Nasal cavity respiratory epithelium epithelial cell of viscerocranial mucosa (primary cell): Measurements from ENCODE around the gene TSPEAR. TPM values are rescaled to one million over a fixed set of nuclear protein-coding genes. Genes with fewer than 3 reads are reported as not detected.

Experiments
- total RNA-seq: library from RNA; depleted of rRNA; stranded (reverse); fragments of >200 nt; gene quantifications from 2 replicates; pipeline ENCODE4 v1.2.3, GENCODE V29; 2014

The TSPEAR gene
- not detected in 2 replicates for total RNA-seq

DNA sequence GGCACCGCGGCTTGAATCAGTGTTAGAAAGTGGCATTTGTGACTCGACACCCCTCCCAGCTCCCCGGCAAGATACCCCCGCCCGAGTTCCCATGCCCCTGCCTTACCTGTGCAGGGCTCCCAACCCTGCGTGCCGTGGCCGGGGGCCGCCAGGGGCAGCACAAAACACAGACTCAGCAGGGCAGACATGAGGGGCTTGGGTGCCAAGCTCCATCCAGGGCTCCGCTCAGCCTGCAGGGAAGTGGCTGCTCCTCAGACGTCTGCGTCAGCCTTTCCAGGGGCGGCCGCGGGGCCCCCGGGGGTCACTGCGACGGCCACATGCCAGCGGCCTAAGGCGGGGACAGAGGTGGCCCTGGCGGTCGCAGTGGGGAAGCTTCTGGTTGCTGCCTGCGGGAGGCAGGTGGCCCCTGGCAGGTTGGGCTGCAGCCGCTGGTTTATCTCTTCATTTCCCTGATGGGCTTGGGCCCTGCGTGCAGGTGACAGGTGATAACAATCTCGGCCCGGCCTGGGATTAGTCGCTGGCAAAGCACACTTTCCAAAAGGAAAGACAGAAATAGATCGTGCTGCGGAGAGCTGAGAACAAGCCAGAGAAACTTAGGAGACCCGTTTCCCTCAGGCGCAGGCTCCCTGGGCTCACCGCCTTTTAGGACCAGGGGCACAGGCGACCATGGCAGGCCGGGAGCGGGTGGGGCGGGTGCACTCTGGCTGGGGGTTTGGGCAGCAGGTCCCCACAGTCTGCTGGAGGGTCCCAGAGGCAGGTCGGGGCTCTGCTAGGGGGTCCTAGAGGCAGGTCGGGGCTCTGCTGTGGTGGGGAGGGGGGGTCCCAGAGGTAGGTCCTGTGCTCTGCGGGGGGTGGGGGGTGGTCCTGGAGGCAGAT, at the start of gene TSPEAR:
TSS of gene TSPEAR (minus strand) at position 246 of the 876 bp plus-strand sequence. CDS start at position 188, 58 bp downstream.

GRCh38 chr21:44697172-44697810, 14.1 kb downstream of the TSPEAR start, which contains the start of gene KRTAP10-12:
Gene KRTAP10-12, plus strand, starts transcription at chr21:44697172. Its CDS starts 30 bp downstream, at chr21:44697202.

DNA sequence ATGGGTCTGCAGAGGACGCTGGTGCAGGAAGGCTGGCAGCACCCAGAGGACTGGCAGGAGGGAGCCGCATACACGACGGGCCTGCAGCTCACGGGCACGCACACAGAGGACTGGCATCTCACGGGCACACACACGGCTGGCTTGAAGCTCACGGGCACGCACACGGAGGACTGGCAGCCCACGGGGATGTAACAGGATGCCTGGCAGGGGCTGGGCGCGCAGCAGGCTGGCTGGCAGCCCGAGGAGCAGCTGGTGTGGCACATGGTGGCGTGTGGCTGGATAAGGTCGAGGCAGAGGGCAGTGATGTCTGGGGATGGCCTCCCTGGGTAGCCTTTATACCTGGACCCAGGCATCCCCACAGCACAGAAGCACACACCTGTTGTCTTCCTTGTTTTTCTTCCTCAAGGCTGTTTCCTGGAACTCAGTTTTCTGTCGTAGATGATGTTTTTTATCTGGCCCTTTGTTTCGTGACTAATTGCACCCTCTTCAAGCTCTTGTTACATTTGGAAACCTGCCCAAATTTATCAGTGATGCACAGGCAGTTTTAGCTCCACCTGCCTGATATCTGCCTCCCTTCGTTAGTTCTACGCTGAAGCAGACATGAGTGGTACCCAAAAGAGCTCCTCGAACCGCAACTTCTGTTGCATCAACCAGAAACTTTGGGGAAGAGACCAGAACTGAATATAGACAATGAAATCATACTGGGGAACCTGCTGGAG, 29.4 kb downstream of the TSPEAR start, which contains the start of gene KRTAP12-1:
TSS of gene KRTAP12-1 (minus strand) at position 303 of the 719 bp plus-strand sequence. CDS start at position 263, 40 bp downstream.

GRCh38 chr21:44666401-44667320, 44.7 kb downstream of the TSPEAR start, which contains the start of gene KRTAP12-2:
Gene KRTAP12-2, minus strand, starts transcription at chr21:44666927. Its CDS starts 41 bp downstream, at chr21:44666886.

GRCh38 chr21:44657635-44658540, 53.5 kb downstream of the TSPEAR start, which contains the start of gene KRTAP12-3:
Gene KRTAP12-3, plus strand, starts transcription at chr21:44657932. Its CDS starts 48 bp downstream, at chr21:44657980.

DNA sequence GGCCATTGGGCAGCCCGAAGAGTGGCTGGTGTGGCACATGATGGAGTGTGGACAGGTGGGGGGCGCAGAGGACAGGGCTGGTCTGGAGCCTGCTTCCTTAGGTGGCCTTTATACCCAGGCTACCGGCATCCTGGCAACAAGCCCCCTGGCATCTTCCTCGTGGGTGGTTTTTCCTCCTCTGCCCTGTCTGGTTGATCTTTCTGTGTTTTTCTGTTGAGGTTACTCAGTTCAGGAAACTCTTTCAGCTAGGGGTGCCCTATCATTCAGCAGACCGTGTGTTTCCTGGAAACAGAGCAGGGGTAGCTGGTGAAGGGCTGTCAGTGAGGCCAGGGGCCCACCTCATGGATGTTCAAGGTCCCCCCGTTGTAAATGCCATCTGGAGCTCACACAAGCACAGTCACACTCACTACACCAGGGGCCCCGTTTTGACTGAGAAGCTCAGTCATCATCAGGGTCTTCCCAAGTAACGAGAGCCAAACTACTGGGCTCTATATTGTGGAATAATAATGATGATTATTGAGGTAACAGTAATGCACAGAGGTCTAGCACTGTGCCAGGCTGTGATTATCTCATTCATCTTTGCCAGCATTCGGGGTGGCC, 56.7 kb downstream of the TSPEAR start, which contains the start of gene KRTAP12-4:
TSS of gene KRTAP12-4 (minus strand) at position 84 of the 600 bp plus-strand sequence. CDS start at position 39, 45 bp downstream.

GRCh38 chr21:44646366-44647221, 64.8 kb downstream of the TSPEAR start, which contains the start of gene KRTAP10-11:
Gene KRTAP10-11, plus strand, starts transcription at chr21:44646414. Its CDS starts 45 bp downstream, at chr21:44646459.

GRCh38 chr21:44637018-44637850, 74.1 kb downstream of the TSPEAR start, which contains the start of gene KRTAP10-10:
Gene KRTAP10-10, plus strand, starts transcription at chr21:44637356. Its CDS starts 62 bp downstream, at chr21:44637418.

GRCh38 chr21:44626673-44627143, 84.7 kb downstream of the TSPEAR start, which contains the start of gene KRTAP10-9:
Gene KRTAP10-9, plus strand, starts transcription at chr21:44627093. Its CDS starts 79 bp downstream, at chr21:44627172.

DNA sequence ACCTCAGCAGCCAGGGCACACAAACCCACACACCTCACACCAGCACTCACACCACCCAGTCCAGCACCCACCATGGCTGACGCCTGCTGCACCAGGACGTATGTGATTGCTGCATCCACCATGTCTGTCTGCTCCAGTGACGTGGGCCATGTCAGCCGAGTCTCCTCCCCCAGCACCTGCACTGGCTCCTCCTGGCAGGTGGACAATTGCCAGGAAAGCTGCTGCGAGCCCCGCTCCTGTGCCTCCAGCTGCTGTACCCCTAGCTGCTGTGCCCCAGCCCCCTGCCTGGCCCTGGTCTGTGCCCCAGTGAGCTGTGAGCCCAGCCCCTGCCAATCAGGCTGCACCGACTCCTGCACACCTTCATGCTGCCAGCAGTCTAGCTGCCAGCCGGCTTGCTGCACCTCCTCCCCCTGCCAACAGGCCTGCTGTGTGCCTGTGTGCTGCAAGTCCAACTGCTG, 99.3 kb downstream of the TSPEAR start, which contains the start of gene KRTAP10-8:
TSS of gene KRTAP10-8 (plus strand) at position 51 of the 458 bp plus-strand sequence. CDS start at position 73, 22 bp downstream.

DNA sequence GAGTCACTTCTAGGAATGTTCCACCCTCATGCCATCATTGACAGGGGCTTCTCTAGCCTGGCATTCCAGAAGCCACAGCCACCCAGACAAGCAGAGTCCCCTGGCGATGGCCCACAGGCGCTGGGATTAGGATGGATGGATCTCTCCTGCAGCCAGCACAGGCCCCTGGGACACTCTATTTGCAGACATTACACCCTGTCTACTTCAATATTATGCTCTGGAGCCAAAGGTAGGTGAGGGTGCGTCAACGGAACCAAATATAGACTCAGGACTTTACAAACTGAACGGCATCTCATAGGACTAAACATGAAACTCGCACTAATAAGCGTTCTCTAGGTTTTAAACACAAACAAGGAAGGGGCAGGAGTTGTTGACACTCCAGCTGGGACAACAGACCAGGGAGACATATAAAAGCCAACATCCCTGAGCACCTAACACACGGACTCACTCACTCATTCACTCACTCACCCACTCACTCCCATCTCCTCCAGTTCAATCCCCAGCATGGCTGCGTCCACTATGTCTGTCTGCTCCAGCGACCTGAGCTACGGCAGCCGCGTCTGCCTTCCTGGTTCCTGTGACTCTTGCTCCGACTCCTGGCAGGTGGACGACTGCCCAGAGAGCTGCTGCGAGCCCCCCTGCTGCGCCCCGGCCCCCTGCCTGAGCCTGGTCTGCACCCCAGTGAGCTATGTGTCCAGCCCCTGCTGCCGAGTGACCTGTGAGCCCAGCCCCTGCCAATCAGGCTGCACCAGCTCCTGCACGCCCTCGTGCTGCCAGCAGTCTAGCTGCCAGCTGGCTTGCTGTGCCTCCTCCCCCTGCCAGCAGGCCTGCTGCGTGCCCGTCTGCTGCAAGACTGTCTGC, 111.0 kb downstream of the TSPEAR start, which contains the start of gene KRTAP10-7:
TSS of gene KRTAP10-7 (plus strand) at position 480 of the 861 bp plus-strand sequence. CDS start at position 505, 25 bp downstream.

DNA sequence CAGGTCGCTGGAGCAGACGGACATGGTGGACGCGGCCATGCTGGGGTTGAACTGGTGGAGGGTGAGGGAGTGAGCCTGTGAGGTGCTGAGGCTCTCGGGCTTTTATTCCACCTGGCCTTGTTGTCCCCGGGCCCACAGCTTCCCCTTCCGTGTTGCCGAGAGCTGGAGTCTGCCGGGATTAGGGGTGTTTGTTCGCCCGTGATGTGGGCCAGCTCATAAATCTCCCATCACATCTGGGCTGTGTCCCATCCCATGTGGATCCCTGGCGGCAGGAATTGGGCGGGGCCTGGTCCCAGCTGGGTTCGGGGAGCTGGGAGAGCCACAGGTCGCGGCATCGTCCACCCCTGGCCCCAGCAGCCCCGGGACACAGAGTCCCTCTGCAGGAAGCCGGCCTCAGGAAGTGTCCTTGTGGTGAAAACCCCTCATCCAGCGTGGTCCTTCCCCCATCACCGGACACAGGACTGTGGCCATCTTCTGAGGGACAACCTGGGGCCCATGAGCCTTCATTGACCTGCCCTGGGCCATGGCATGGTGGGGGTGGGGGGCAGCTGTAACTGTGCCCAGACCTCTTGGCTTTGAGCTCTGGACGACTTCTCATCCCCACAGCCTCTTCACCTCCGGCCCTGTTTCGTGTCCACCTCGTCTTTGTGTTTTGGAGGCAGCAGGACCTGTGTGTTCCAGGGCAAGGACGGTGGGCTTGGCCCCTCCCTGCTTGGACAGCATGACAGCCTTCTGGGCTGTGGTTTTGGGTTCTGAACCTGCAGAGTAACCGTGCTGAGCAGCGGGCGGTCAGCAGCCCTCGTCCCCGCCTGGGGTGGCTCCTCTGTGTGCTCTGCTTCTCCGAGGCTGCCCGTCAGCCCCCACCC, 118.7 kb downstream of the TSPEAR start, which contains the start of gene KRTAP10-6:
TSS of gene KRTAP10-6 (minus strand) at position 60 of the 866 bp plus-strand sequence. CDS start at position 39, 21 bp downstream.

GRCh38 chr21:44580231-44580821, 131.0 kb downstream of the TSPEAR start, which contains the start of gene KRTAP10-5:
Gene KRTAP10-5, minus strand, starts transcription at chr21:44580604. Its CDS starts 26 bp downstream, at chr21:44580578.

